ENCODE data around the gene TMEM233. TPM values are rescaled to one million over a fixed set of nuclear protein-coding genes. Genes with fewer than 3 reads are reported as not detected.

The TMEM233 gene
- total RNA-seq, 4 donors from 2014 or later, result 0.12 to 0.38 (median 0.19) TPM; not detected in 1

GRCh38 chr12:119631930-119632678 is 38.5 kb downstream of the TMEM233 start:
- TF ChIP-seq, protein P1, sequence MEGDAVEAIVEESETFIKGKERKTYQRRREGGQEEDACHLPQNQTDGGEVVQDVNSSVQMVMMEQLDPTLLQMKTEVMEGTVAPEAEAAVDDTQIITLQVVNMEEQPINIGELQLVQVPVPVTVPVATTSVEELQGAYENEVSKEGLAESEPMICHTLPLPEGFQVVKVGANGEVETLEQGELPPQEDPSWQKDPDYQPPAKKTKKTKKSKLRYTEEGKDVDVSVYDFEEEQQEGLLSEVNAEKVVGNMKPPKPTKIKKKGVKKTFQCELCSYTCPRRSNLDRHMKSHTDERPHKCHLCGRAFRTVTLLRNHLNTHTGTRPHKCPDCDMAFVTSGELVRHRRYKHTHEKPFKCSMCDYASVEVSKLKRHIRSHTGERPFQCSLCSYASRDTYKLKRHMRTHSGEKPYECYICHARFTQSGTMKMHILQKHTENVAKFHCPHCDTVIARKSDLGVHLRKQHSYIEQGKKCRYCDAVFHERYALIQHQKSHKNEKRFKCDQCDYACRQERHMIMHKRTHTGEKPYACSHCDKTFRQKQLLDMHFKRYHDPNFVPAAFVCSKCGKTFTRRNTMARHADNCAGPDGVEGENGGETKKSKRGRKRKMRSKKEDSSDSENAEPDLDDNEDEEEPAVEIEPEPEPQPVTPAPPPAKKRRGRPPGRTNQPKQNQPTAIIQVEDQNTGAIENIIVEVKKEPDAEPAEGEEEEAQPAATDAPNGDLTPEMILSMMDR (IDR thresholded peaks at IDR 0.05), result no peak
- ATAC-seq (ENCODE audit: low FRiP score) (no peak), DNase-seq (ENCODE audit: low spot score) (no peak)

DNA sequence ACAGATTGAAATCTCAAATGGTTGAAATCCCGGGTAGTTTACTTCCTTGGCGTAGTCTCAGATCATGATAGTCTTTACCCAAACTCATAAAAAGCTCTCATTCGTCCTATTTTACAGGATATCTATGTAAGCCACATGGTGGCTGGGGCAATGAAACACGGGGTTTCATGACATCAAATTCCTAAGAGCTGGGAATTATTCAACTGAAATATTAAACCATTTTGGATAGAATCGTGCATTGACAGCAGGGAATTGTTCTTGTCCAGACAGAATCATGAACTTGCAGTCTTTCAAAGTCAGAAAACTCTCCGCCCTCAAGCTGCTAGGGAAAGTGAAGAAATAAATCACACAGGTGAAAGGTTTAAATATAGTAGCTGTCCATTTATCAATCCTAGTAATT is 41.2 kb downstream of the TMEM233 start:
- DNase-seq (ENCODE audit: low spot score) (no peak), ATAC-seq (ENCODE audit: low FRiP score) (no peak)
- TF ChIP-seq, protein P1 (IDR thresholded peaks at IDR 0.05), result no peak

DNA sequence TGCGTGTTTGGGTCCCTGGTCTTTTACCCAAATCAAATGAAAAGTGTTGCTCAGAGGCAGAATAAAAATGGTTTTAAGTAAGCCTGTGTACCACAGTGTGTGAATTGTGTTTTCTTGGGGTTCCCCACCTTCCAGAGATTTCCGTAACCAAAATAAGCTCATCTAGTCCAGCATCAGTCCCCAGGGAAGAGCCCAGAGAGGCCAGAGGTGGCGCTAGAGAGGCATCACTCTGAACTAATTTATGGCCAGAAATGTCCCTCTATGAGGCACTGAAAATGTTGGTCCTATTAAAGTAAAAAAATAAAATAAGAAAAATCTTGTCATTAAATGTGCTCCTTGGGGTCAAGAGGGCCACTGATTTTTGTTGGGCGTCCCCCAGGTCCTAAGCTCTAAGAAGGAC is 49.4 kb downstream of the TMEM233 start:
- TF ChIP-seq, protein P1 (IDR thresholded peaks at IDR 0.05), result no peak
- no peak for DNase-seq (ENCODE audit: low spot score)
- no peak for ATAC-seq (ENCODE audit: low FRiP score)

DNA sequence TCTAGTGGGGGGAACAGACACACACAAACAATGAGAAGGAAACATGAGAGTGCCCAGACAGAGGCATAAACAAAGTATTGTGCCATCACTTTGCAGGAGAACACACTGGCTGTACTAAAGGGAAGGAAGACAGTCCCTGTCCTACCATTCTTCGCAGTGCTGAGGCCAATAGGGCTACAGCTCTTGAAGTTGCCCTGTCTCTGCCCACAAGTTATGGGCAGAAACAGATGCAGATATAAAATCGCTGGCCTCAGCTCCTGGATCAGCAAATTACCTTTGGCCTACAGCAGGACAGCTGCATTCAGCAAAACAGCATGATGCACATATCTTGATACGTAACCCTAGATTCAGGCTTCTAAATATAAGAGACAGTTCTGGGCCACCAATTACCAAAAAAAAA is 51.4 kb downstream of the TMEM233 start:
- DNase-seq (ENCODE audit: low spot score) (no peak), ATAC-seq (ENCODE audit: low FRiP score) (no peak)
- TF ChIP-seq, protein P1 (IDR thresholded peaks at IDR 0.05), result no peak

DNA sequence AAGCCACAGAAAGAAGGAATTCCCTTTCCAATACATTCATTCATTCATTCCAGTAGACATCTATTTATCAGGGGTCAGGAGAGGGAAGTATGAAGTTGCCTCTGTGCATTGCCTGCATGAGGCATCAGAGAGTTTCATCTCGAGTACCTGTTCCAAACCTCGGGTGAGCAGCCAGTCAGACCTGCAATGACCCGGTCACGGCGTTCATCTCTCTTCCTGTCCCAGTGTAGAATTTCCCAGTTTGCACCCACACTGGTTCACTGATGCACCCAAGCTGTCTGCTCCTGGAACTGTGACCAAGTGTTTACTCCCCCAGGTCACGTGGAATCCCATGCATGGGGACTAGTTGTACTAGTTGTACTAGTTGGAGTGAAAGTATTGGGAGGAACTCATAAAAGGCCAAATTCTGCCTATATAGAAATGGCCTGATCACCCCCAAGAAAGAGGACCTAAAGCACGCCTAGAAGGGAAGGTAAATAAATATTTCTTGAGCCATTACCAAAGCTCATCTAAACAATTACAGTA is 52.0 kb downstream of the TMEM233 start:
- TF ChIP-seq, protein P1 (IDR thresholded peaks at IDR 0.05), result no peak
- no peak for ATAC-seq (ENCODE audit: low FRiP score)
- DNase-seq (ENCODE audit: low spot score), result no peak

- TF ChIP-seq, protein P1 (IDR thresholded peaks at IDR 0.05), result no peak
- ATAC-seq (ENCODE audit: low FRiP score) (no peak), DNase-seq (ENCODE audit: low spot score) (no peak)
These were observed 55.7 kb downstream of the TMEM233 start for GRCh38 chr12:119649202-119649808.
